Measurements from ENCODE around the gene OR2Z1.

- TF ChIP-seq CTCF (IDR thresholded peaks at IDR 0.05) (no peak), ZFX (IDR thresholded peaks at IDR 0.05; ENCODE audit: borderline replicate concordance) (no peak)
Measured at GRCh38 chr19:8696993-8697392, 24.4 kb upstream of the OR2Z1 start.

Data from 22Rv1 (cell line).